ENCODE results near the gene C1QTNF12.

C1QTNF12 gene

DNA sequence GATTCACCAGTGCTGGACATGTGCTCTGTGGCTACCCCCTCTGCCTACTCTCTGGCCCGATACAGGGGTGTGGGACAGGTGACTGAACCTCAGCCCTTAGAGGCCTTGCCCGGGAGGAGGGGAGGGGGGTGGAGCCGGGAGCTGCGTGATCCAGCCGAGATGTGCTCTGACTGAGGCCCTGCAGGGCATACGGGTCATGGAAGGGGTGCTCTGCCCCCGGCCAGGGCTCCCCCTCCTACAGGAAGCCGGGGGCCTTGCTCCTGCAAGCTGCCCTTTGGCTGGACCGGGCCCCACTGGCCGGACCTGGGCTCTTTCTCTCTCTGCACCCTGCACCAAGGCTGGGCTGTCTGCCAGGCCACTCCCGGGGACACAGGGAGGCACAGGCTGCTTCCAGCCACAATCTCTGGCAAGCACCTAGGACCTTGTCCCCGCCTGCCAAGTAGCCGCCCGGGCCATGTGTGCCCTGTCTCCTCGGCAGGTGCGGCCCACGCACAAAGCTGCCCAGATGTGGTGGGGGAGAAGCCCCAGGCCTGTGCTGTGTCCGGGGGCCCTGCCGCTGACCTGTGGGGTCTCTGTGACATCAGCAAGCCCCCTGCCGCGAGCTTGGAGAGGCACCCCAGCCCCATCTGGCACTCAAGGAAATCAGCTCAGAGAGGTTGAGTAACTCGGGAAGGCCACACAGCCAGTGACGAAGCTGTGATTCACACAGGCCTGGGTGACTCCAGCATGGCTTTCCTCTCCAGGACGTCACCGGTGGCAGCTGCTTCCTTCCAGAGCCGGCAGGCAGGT is 35.2 kb upstream of the C1QTNF12 start:
- no peak for DNase-seq (ENCODE audit: low read depth)

GRCh38 chr1:1280782-1281481 is 34.4 kb upstream of the C1QTNF12 start:
- no peak for DNase-seq (ENCODE audit: low read depth)

GRCh38 chr1:1279028-1279427 is 32.5 kb upstream of the C1QTNF12 start:
- no peak for DNase-seq (ENCODE audit: low read depth)

DNA sequence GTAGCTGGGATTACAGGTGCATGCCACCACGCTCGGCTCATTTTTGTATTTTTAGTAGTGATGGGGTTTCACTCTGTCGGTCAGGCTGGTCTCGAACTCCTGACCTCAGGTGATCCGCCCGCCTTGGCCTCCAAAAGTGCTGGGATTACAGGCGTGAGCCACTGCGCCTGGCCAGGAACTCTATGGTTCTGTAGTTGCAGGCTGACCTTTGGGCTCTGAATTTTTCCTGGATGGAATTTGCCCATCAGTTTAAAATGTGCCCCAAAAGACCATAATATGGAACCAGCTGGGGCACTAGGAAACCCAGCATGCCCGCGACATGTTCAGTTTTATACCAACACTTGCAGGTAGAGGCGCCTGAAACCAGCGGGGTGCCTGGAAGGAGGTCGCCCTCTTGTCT is 32.1 kb upstream of the C1QTNF12 start:
- no peak for DNase-seq (ENCODE audit: low read depth)

GRCh38 chr1:1275836-1276235 is 29.3 kb upstream of the C1QTNF12 start:
- no peak for DNase-seq (ENCODE audit: low read depth)

GRCh38 chr1:1274931-1275431 is 28.5 kb upstream of the C1QTNF12 start:
- no peak for DNase-seq (ENCODE audit: low read depth)

GRCh38 chr1:1274299-1274930 is 27.9 kb upstream of the C1QTNF12 start:
- no peak for DNase-seq (ENCODE audit: low read depth)

- DNase-seq (ENCODE audit: low read depth) = peak; percentile 91
These were observed 27.2 kb upstream of the C1QTNF12 start, which contains the start of gene UBE2J2 for GRCh38 chr1:1273512-1274298. TSS of gene UBE2J2 (minus strand) at chr1:1273854. CDS start at chr1:1267992, 5,862 bp downstream.

DNA sequence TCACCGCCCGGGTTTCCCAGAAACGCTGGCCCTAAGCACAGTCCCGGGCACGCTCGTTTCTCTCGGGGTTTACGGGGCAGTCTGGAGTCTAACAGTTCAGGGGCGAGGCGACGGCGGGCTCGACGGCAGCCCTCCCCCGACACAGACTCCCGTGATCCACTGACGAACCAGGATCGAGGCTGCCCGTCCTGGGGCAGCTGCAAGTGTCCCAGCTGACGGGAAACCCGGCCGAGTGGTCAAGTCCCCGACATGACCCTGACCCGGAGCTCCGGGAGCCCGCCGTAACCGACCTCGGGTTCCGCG is 26.6 kb upstream of the C1QTNF12 start:
- DNase-seq (ENCODE audit: low read depth) = no peak

DNA sequence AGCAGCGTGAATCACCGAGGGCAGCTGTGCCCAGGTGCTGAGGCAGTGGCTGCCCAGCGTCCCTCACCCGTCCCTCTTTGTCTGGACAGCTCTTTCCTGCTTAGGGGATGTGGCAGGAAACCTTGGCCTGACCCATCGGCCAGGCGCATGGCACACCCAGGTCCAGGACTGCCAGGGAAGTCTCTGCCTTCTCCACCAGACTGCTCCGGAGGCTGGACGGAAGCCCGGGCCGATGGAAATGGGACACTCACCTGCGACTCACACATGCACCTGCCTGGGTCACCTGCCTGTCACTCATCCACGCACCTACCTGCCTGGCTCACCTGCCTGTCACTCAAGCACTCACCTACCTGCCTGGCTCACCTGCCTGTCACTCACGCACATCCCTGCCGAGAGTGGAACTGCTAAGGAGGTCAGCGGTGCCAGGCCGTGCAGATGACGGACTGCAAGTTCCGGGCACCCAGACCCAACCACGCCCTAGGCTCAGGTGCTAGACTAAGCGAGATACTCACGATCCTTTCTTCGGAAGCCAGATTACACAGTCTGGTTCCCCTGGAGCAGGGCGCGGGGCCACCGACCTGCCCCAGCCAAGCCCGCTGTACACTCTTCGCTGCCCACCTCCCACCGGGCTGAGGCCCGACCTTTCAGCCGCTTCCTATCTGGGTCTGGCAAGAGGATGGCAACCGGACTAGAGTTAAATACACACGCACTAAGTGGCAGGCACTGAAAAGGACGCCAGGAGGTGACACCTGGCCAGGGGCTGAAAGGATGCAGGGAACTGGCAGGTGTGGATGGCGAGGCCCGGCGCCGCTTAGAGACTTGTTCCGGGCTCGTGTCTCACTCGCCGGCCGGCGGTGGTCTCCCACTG is 26.1 kb upstream of the C1QTNF12 start:
- no peak for DNase-seq (ENCODE audit: low read depth)

- no peak for DNase-seq (ENCODE audit: low read depth)
These were observed 24.3 kb upstream of the C1QTNF12 start for GRCh38 chr1:1270813-1271212.

DNA sequence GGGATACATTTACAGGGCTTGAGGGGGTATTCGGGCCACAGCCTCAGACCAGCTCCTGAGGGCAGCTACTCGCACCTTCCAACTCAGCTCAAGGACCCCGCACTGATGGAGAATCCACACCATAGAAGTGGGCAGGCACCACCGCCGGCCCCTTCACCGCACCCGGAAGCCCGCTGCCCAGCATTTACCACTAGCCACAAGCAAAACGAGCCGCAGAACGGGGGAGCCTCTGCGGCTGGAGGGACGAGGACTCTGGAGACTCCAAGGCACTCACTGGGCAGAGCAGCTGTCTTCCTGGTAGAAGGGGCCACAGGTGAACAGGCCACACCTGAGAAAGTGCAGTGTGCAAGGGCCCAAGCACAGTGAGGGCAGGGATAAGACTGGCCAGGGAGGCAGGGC is 21.8 kb upstream of the C1QTNF12 start:
- no peak for DNase-seq (ENCODE audit: low read depth)

DNA sequence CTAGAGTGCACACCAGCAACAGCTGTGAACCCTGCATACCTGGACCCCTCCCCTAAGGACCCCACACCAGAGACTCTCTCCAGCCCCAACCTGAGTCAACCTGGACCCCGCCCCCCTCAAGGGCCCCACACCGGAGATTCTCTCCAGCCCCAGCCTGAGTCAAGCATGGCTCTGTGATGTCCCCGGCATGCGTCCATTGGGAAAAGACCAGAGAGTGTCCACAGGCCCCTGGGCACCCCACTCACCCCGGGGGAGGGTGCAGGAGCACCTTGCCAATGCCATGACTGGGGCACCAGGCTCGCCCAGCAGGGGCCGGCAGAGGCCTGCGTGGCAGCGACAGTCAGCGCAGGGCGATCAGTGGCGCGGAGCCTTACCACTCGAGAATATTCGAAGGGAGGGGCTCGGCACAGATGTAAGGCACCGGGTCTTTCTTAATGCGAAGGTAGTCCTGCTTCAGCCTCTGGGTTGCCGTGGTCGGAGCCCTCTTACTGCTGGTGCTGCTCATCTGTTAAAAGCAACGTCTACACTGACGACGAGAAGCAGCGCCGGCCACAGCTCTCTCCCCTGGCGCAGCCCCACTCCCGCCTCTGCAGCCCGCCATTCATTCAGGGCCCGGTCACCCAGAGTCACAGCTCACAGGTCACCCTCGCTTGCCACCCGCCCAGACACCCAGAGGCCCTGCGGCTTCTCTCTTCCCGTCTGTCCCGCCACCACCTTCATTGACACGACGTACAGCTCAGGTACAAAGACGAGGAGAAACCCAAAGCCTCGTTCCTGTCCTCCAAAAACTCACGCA is 21.2 kb upstream of the C1QTNF12 start:
- DNase-seq (ENCODE audit: low read depth) = no peak

DNA sequence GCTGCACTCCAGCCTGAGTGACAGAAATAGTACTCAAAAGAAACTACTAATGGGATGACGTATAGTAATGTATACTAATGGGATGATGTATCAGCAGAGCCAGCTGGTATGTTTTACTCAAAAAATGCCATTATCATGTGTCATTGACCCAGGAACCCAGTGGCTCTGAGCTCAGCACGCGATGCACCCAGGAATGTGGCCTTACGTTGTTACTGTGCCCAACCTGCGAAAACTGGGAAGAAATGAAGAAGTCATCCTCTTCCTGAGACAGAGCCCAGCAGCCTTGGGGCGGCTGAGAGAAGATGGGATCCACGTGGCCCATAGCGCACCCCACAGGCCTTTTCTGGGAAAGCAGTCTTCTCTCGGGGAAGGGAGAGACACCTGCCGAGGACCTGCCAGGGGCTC is 18.3 kb upstream of the C1QTNF12 start:
- no peak for DNase-seq (ENCODE audit: low read depth)

GRCh38 chr1:1264026-1264425 is 17.5 kb upstream of the C1QTNF12 start:
- no peak for DNase-seq (ENCODE audit: low read depth)

DNA sequence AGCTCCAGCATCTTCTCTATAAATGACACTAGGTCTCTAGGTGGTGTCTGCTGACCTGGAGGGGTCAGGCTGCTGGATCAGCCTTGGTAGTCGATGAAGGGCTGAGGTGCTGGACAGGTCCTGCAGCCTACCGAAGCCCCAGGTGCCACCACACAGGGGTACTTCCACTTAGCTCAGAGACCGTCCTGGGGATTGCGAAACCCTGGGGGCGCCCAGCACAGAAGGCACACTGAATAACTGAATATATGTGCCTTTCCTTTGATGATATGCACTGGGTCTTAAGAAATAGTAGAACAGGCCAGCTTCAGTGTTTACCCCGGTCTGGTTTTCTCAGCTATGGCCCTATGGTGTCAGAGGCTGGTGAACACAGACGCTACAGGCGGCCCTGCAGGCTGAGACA is 16.2 kb upstream of the C1QTNF12 start:
- DNase-seq (ENCODE audit: low read depth) = no peak

- no peak for DNase-seq (ENCODE audit: low read depth)
These were observed 15.5 kb upstream of the C1QTNF12 start for GRCh38 chr1:1262071-1262470.

DNA sequence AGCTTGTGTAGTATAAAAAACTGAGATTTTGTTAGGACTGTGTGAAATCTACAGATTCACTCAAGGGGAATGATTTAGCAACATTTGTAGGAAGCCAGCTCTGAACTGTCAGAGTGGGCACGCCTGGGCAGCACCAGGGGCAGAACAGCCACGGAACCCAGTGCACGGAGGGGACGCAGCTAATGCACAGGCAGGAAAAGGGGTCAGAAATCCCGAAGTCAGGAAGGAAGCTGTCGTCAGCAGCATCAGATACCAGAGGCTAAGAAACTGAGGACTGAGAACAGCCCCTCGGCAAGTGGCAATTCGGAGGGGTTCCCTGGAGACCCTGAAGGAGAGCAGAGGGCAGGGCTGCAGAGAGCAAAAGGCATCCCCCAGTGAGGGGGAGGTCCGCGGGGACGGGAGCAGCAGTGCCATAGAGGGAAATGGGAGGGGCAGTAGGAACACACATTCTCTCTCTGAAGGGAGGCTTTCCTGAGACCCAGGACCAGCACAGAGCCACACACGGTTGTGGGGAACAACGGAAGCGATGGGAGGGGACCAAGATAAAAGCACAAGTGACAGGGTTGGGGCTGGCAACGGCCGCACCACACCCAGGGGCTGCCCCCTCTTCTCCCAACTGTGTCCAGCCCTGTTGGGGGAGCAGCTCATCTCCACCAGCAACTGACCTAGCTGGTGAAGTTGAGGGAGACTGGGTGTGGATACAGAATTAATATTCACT is 14.5 kb upstream of the C1QTNF12 start:
- DNase-seq (ENCODE audit: low read depth) = no peak

DNA sequence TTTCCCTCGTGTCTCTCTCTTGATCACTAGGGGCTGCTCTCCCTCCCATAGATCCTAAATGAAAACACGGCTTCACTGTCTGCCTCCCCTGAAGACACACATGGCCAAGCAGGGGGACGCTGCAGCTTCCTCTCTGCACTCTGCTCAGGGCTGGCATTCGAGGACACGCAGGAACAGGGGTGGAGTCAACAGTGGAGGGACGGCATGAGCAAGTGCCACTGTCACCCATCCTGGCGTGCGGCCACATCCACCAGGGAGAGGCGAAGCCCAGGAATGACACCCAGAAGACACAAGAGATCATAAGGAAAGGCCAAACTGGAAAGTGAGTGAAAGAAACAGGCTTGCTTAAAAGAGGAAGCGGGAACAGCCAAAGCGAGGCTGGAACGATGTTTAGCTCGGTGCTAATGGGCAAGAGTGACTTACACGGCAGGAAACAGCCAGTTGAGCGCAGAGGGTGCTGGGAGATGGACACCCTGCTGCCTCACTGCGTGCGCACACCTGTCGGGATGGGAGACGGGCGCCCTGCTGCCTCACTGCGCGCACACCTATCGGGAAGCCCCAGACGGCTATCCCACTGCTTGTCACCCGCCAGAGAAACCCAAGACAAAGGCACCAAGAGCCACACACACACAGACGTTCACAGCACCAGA is 13.6 kb upstream of the C1QTNF12 start:
- DNase-seq (ENCODE audit: low read depth) = no peak

Measured in stimulated activated CD8-positive, alpha-beta memory T cell treated with anti-CD3 and anti-CD28 coated beads, Interleukin-4, amount 100 ng/mL, for 24 hours (primary cell).